K562 (cell line): ENCODE data around the gene NRARP. TPM values are rescaled to one million over a fixed set of nuclear protein-coding genes. Genes with fewer than 3 reads are reported as not detected.

Source experiments
- CREBBP ChIP-seq: IDR thresholded peaks from one replicate; pipeline ENCODE4 v1.6.1; 2012; ENCODE audit warnings: low read depth, mild to moderate bottlenecking, control low read depth, inconsistent platforms, low read length
- CREM ChIP-seq: IDR thresholded peaks from 2 replicates; pipeline ENCODE4 v1.6.1; 2014; ENCODE audit warnings: antibody characterized with exemption, low read depth
- HMGN3 ChIP-seq: IDR thresholded peaks from 2 replicates; pipeline ENCODE4 v1.6.1; 2011; ENCODE audit warnings: borderline replicate concordance, low read depth, mild to moderate bottlenecking, mixed read lengths, low read length; ENCODE audit not compliant: insufficient read length; ENCODE audit errors: extremely low read depth
- MAX ChIP-seq: sonication (generic); formaldehyde crosslinking; IDR thresholded peaks from 2 replicates; pipeline ENCODE4 v1.9.0; 2022; ENCODE audit warnings: mild to moderate bottlenecking, missing genetic modification reagents
- MLX ChIP-seq, 2 experiments: fragments of 450-650 bp in 1 of 2; sonication (generic) in 1 of 2; formaldehyde crosslinking; conservative IDR thresholded peaks; 2 replicates each; pipeline versions ENCODE4 v1.4.0 to v1.8.1; 2020 to 2022; ENCODE audit warnings: mild to moderate bottlenecking in 1 of 2, missing genetic modification reagents in 1 of 2
- NCOR1 ChIP-seq: fragments of 450-650 bp; IDR thresholded peaks from 2 replicates; pipeline ENCODE4 v1.6.1; 2016; ENCODE audit warnings: mild to moderate bottlenecking, moderate library complexity
- NR2F6 ChIP-seq: fragments of 450-650 bp; formaldehyde crosslinking; IDR thresholded peaks from 2 replicates; pipeline ENCODE4 v1.4.0; 2020; ENCODE audit warnings: mild to moderate bottlenecking
- SMAD1 ChIP-seq: fragments of 150-350 bp; IDR thresholded peaks from 2 replicates; pipeline ENCODE4 v1.6.1; 2014; ENCODE audit warnings: low read length, low read depth; ENCODE audit not compliant: partially characterized antibody
- SP1 ChIP-seq: sonication (generic); formaldehyde crosslinking; IDR thresholded peaks from 2 replicates; pipeline ENCODE4 v1.8.1; 2022; ENCODE audit warnings: mild to moderate bottlenecking, missing genetic modification reagents
- SPI1 ChIP-seq: IDR thresholded peaks from 2 replicates; pipeline ENCODE4 v1.6.1; 2011; ENCODE audit warnings: low read depth, low read length, control low read depth, borderline replicate concordance
- TSC22D4 ChIP-seq: fragments of 450-650 bp; IDR thresholded peaks from 2 replicates; pipeline ENCODE4 v1.6.1; 2016; ENCODE audit warnings: missing genetic modification characterization, missing biosample characterization, control low read depth
- ZBTB9 ChIP-seq: fragments of 450-650 bp; formaldehyde crosslinking; IDR thresholded peaks from 2 replicates; pipeline ENCODE4 v1.4.0; 2020; ENCODE audit warnings: mild to moderate bottlenecking, moderate library complexity
- ZNF316 ChIP-seq: fragments of 450-650 bp; IDR thresholded peaks from 2 replicates; pipeline ENCODE4 v1.6.1; 2016
- polyA plus RNA-seq, 8 experiments: library from polyadenylated mRNA; depleted of rRNA in 4 of 8; stranded (reverse) in 5 of 8; unstranded in 3 of 8; fragments of >200 nt; fragmentation: Nextera tagmentation in 2 of 8; fragmentation: Illumina TruSeq in 1 of 8; extraction: Ambion mirVana in 2 of 8; extraction: Trizol in 1 of 8; gene quantifications; 2 replicates each; pipeline versions ENCODE4 v1.2.1 to v1.2.3, GENCODE V29; 2011 to 2014; ENCODE audit warnings: inconsistent platforms in 1 of 8, missing spikeins in 1 of 8
- total RNA-seq, 7 experiments: library from RNA; depleted of rRNA in 6 of 7; stranded (reverse); fragments of >200 nt in 6 of 7; fragmentation: Illumina TruSeq in 2 of 7; extraction: Trizol in 2 of 7; gene quantifications; 2 replicates each; pipeline versions ENCODE4 v1.2.1 to v1.2.3, GENCODE V29; 2011 to 2021; ENCODE audit warnings: low replicate concordance in 1 of 7

The NRARP gene
- total and polyA plus RNA-seq, 9 of the 15 experiments (the other 6 are each of a cell fraction or from before 2014, with no cell fraction given): 2.0 to 24.5 (median 7.2) TPM; not detected in 2

- peak; percentile 87 for TF ChIP-seq SPI1
- TF ChIP-seq CREBBP: no peak
- no peak for TF ChIP-seq NCOR1
- no peak for TF ChIP-seq SMAD1
- TF ChIP-seq ZNF316: 0 out of 2 replicates have a peak, but pooled peaks have one; percentile 5
- peak; percentile 10; the same call in 1 of the 2 replicates for TF ChIP-seq CREM
- no peak for TF ChIP-seq MLX (CRISPR knock-in tag; conservative IDR thresholded peaks at IDR 0.05)
- no peak for TF ChIP-seq ZBTB9
- 0 out of 2 replicates have a peak, but pooled peaks have one; percentile 44 for TF ChIP-seq SP1
- TF ChIP-seq HMGN3: peak; percentile 10
- no peak for TF ChIP-seq TSC22D4 (tag)
- no peak for TF ChIP-seq NR2F6 (CRISPR knock-in tag)
- no peak for TF ChIP-seq MAX (CRISPR knock-in tag)
- TF ChIP-seq, all 486 proteins: peak for 19
These were observed 5.4 kb upstream of the NRARP start (continued) for GRCh38 chr9:137307255-137308056.
